Liver (tissue), 9 donors: Measurements from ENCODE around the gene GTSE1. TPM values are rescaled to one million over a fixed set of nuclear protein-coding genes. Genes with fewer than 3 reads are reported as not detected.

ENCODE experiments used
- DNase-seq: peaks from one replicate; pipeline ENCODE4 v3.0.0-alpha.2; 2017; ENCODE audit warnings: low spot score
- H3K27ac ChIP-seq, 2 donors: one replicate each; pipeline ENCODE4 v1.7.0; 2013; ENCODE audit warnings: inconsistent platforms in 2 of 2, low read length in 2 of 2, control low read depth in 1 of 2, low read depth in 1 of 2, mild to moderate bottlenecking in 1 of 2
- H3K27me3 ChIP-seq, 4 donors: one replicate each; pipeline versions ENCODE4 v1.6.1 to v1.7.0; 2013; ENCODE audit warnings: low read length in 3 of 4, inconsistent platforms in 1 of 4, mild to moderate bottlenecking in 1 of 4, moderate library complexity in 1 of 4; ENCODE audit not compliant: control insufficient read depth in 4 of 4, insufficient read depth in 4 of 4
- H3K36me3 ChIP-seq, 4 donors: one replicate each; pipeline versions ENCODE4 v1.6.1 to v1.7.0; 2013; ENCODE audit warnings: low read length in 3 of 4, mild to moderate bottlenecking in 3 of 4, low read depth in 1 of 4, moderate library complexity in 1 of 4; ENCODE audit not compliant: control insufficient read depth in 4 of 4, insufficient read depth in 3 of 4
- H3K4me1 ChIP-seq, 4 donors: one replicate each; pipeline versions ENCODE4 v1.6.1 to v1.7.0; 2013; ENCODE audit warnings: low read length in 3 of 4, mild to moderate bottlenecking in 3 of 4, moderate library complexity in 1 of 4; ENCODE audit not compliant: control insufficient read depth in 4 of 4, insufficient read depth in 4 of 4
- H3K4me3 ChIP-seq, 3 donors: one replicate each; pipeline versions ENCODE4 v1.6.1 to v1.7.0; 2013; ENCODE audit warnings: low read length in 3 of 3, control low read depth in 1 of 3, low read depth in 1 of 3, mild to moderate bottlenecking in 1 of 3
- H3K9ac ChIP-seq, 2 donors: one replicate each; pipeline ENCODE4 v1.7.0; 2013; ENCODE audit warnings: low read length in 2 of 2, mild to moderate bottlenecking in 2 of 2, moderate library complexity in 2 of 2, control low read depth in 1 of 2, low read depth in 1 of 2
- H3K9me3 ChIP-seq, 4 donors: one replicate each; pipeline versions ENCODE4 v1.6.1 to v1.7.0; 2013; ENCODE audit warnings: low read length in 3 of 4; ENCODE audit not compliant: control insufficient read depth in 4 of 4
- ATF3 ChIP-seq: IDR thresholded peaks from 2 replicates; pipeline ENCODE4 v1.6.1; 2016; ENCODE audit warnings: antibody characterized with exemption
- EGR1 ChIP-seq, 2 donors: IDR thresholded peaks; 2 replicates each; pipeline ENCODE4 v1.6.1; 2016 to 2018; ENCODE audit warnings: antibody characterized with exemption in 2 of 2, low read depth in 2 of 2
- FOXA2 ChIP-seq: IDR thresholded peaks from 2 replicates; pipeline ENCODE4 v1.6.1; 2016; ENCODE audit warnings: antibody characterized with exemption
- GABPA ChIP-seq, 2 donors: IDR thresholded peaks in 1 of 2; conservative IDR thresholded peaks in 1 of 2; 2 replicates each; pipeline ENCODE4 v1.6.1; 2016; ENCODE audit warnings: antibody characterized with exemption in 2 of 2, mild to moderate bottlenecking in 1 of 2, moderate library complexity in 1 of 2
- HNF4A ChIP-seq, 2 donors: conservative IDR thresholded peaks; 2 replicates each; pipeline ENCODE4 v1.6.1; 2016; ENCODE audit warnings: antibody characterized with exemption in 2 of 2, mild to moderate bottlenecking in 2 of 2
- HNF4G ChIP-seq: IDR thresholded peaks from 2 replicates; pipeline ENCODE4 v1.6.1; 2016; ENCODE audit warnings: antibody characterized with exemption
- NR2F2 ChIP-seq: IDR thresholded peaks from 2 replicates; pipeline ENCODE4 v1.6.1; 2016; ENCODE audit warnings: antibody characterized with exemption
- RAD21 ChIP-seq, 2 donors: IDR thresholded peaks; 2 replicates each; pipeline ENCODE4 v1.6.1; 2016; ENCODE audit warnings: antibody characterized with exemption in 2 of 2, mild to moderate bottlenecking in 2 of 2
- REST ChIP-seq: IDR thresholded peaks from 2 replicates; pipeline ENCODE4 v1.6.1; 2016; ENCODE audit warnings: antibody characterized with exemption, mild to moderate bottlenecking
- RXRA ChIP-seq, 2 donors: IDR thresholded peaks; 2 replicates each; pipeline ENCODE4 v1.6.1; 2017 to 2018; ENCODE audit warnings: antibody characterized with exemption in 2 of 2, mild to moderate bottlenecking in 1 of 2
- SP1 ChIP-seq: IDR thresholded peaks from 2 replicates; pipeline ENCODE4 v1.6.1; 2018; ENCODE audit warnings: antibody characterized with exemption, mild to moderate bottlenecking
- TAF1 ChIP-seq: conservative IDR thresholded peaks from 2 replicates; pipeline ENCODE4 v1.6.1; 2016; ENCODE audit warnings: antibody characterized with exemption, mild to moderate bottlenecking
- YY1 ChIP-seq: IDR thresholded peaks from 2 replicates; pipeline ENCODE4 v1.6.1; 2016; ENCODE audit warnings: antibody characterized with exemption, mild to moderate bottlenecking
- WGBS: extraction: QIAGEN DNeasy Blood & Tissue Kit; methylation state at CpG from one replicate; pipeline ENCODE4 v1.1.7; 2013; 5-methylcytosine and 5-hydroxymethylcytosine counted together
- polyA plus RNA-seq, 2 donors: library from polyadenylated mRNA; stranded (reverse) in 1 of 2; unstranded in 1 of 2; fragments of 200-250 nt in 1 of 2; fragments of >200 nt in 1 of 2; fragmentation: Nextera tagmentation in 1 of 2; extraction: Ambion mirVana in 1 of 2; gene quantifications; one replicate each; pipeline versions ENCODE4 v1.2.1 to v1.2.3, GENCODE V29; 2013 to 2015
- total RNA-seq, 2 donors: library from RNA; depleted of rRNA; stranded (reverse); fragments of >200 nt; gene quantifications; one replicate each; pipeline ENCODE4 v1.2.3, GENCODE V29; 2014
- donor health status: healthy.
- donor health status: healthy.
- donor health status: healthy.
- donor health status: healthy.
- donor health status: healthy.

GTSE1 gene
- total and polyA plus RNA-seq, 4 donors = 0.17 to 13.9 (median 0.85) TPM

DNA sequence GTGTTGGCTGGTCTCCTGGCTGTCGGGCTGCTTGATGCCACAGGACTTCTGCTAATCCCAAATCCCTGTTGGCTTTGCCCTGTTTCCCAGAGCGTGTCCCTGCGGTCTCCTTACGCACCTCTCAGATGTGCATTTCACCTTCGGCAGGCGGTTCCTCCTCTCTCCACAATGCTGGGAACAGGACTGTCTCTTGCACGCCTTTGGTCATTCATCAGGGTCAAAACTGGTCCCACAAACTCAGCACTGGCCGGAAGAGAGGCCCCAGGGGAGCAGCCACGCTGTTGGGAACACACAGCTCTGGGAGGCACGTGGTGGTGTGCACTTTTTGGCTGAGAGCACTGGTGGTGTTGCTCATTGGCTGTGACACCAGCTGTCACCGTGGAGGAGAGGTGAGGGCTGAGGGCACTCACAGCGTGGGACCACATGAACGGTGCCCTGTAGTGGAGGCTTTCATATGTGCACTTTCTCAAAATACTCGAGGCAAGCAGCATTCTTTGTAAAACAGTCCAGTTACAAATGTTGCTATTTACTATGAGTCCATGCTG, 23.6 kb downstream of the GTSE1 start:
- no peak overlapping the region for H3K27ac ChIP-seq
- no peak for TF ChIP-seq TAF1
- no peak for TF ChIP-seq FOXA2
- no peak for TF ChIP-seq SP1
- TF ChIP-seq REST = no peak
- no peak for TF ChIP-seq HNF4G
- no peak for TF ChIP-seq YY1
- no peak for TF ChIP-seq NR2F2
- TF ChIP-seq GABPA (IDR thresholded peaks at IDR 0.05 in 1 of 2, conservative IDR thresholded peaks at IDR 0.05 in 1 of 2) = no peak
- no peaks in the 10 kb centered on the region for H3K9me3 ChIP-seq
- no peaks in the 10 kb centered on the region for H3K27me3 ChIP-seq
- no peak for DNase-seq
- no peaks in the 10 kb centered on the region for H3K36me3 ChIP-seq
- whole genome bisulfite sequencing = 97% methylated on average over 14 of the region's 14 CpGs
- no peaks in the 10 kb centered on the region for H3K4me1 ChIP-seq
- no peak overlapping the region for H3K4me3 ChIP-seq
- H3K9ac ChIP-seq = no peak overlapping the region

DNA sequence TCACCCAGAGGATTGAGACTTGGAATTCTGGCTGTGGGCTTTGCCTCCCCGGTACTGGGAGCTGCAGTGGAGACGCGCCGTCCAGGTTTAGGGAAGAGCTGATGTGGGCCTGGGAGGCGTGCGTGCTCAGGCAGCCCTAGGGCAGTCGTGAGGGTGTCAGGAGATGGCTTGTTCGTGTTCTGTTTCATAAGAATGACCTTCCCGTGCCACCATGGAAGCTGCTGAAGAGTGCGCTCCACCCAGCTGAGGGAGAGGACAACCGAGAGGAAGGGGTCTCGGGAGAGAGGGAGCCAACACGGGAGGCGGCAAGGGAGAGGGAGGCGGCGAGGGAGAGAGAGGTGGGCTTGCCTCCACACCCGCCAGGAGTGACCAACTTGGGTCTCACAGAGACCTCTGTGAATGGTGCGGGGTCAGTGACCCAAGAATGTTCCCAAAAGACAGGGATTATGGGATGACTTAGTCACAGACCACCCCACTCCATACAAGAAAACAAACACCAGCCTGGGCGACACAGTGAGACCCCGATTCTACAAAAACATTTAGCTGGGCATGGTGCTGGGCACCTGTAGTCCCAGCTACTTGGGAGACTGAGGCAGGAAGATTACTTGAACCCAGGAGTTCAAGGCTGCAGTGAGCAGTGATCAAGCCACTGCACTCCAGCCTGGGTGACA, 24.2 kb downstream of the GTSE1 start:
- TF ChIP-seq RAD21 (IDR thresholded peaks at IDR 0.05) (no peak), SP1 (no peak), HNF4A (conservative IDR thresholded peaks at IDR 0.05) (no peak), FOXA2 (no peak), HNF4G (no peak)
- Histone ChIP-seq H3K9me3 (no peaks in the 10 kb centered on the region), H3K4me3 (no peak overlapping the region), H3K27me3 (no peaks in the 10 kb centered on the region), H3K9ac (no peak overlapping the region), H3K36me3 (no peaks in the 10 kb centered on the region), H3K27ac (no peak overlapping the region), H3K4me1 (no peaks in the 10 kb centered on the region)
- 96% methylated on average over 20 of the region's 20 CpGs for WGBS
- no peak for DNase-seq

DNA sequence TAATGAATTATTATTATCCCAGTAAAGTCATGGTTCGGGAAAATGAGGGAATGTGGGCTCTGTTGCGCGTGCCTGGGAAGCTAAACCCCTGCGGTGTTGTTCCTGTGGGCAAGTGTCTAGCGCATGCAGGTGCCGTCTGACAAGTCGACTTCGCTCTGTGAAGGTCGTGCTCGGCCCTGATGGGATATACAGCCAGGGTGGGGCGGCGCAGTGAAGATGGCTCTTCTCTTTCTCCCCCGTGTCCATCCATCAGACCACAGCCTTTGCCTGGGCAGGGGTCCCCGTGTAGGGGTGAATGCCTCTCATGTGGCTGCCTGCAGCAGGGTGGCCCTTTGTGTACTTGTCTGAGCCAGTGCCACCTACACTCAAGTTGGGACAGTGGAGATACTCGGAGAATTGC, 26.0 kb downstream of the GTSE1 start:
- H3K36me3 ChIP-seq = no peaks in the 10 kb centered on the region
- 95% methylated on average over 15 of the region's 15 CpGs for WGBS
- no peak overlapping the region for H3K27ac ChIP-seq
- no peak for DNase-seq
- no peak overlapping the region for H3K9ac ChIP-seq
- no peaks in the 10 kb centered on the region for H3K9me3 ChIP-seq
- H3K4me1 ChIP-seq = no peaks in the 10 kb centered on the region
- no peak overlapping the region for H3K4me3 ChIP-seq
- no peaks in the 10 kb centered on the region for H3K27me3 ChIP-seq
- TF ChIP-seq EGR1 (IDR thresholded peaks at IDR 0.05; ENCODE audit: low read depth in 2 of 2) = no peak
- TF ChIP-seq RAD21 (IDR thresholded peaks at IDR 0.05) = no peak
- TF ChIP-seq GABPA (IDR thresholded peaks at IDR 0.05 in 1 of 2, conservative IDR thresholded peaks at IDR 0.05 in 1 of 2) = no peak
- no peak for TF ChIP-seq ATF3
- TF ChIP-seq RXRA (IDR thresholded peaks at IDR 0.05) = no peak
- TF ChIP-seq REST = no peak
- TF ChIP-seq HNF4G = no peak
